ENCODE results near the gene TMEM80. TPM values are rescaled to one million over a fixed set of nuclear protein-coding genes. Genes with fewer than 3 reads are reported as not detected.
A peak's percentile ranks its signal among the peaks of the same experiment; 100 is the strongest.

TMEM80 gene
- total and polyA plus RNA-seq, 2 of the 8 experiments (the other 6 are each of a cell fraction or from before 2014, with no cell fraction given), result 8.0 to 16.3 TPM

- Histone ChIP-seq H2AFZ (ENCODE audit: low read length) (no peak overlapping the region), H3K27me3 (replicated peaks in 1 of 4; ENCODE audit: control insufficient read depth in 3 of 4, extremely low read depth in 1 of 4, insufficient read depth in 3 of 4, low read length in 3 of 4) (no peaks in the 10 kb centered on the region), H2AK5ac (ENCODE audit: low read depth, low read length) (no peak overlapping the region), H3K14ac (ENCODE audit: insufficient read length) (no peak overlapping the region), H3K23ac (ENCODE audit: insufficient read length) (no peak overlapping the region), H3K56ac (replicated peaks; ENCODE audit: insufficient read length, low read depth, low read length) (no peak overlapping the region), H3K4ac (replicated peaks; ENCODE audit: insufficient read length, low read depth, low read length) (no peak overlapping the region), H3K4me2 (ENCODE audit: insufficient read depth in 1 of 2, low read depth in 2 of 2, low read length in 2 of 2) (no peak overlapping the region), H3K23me2 (ENCODE audit: low read depth, low read length) (no peaks in the 10 kb centered on the region), H3K18ac (ENCODE audit: extremely low read depth, low read length) (no peak overlapping the region), H2BK5ac (ENCODE audit: low read depth, low read length) (no peak overlapping the region), H4K91ac (replicated peaks; ENCODE audit: insufficient read length, low read length) (no peak overlapping the region), H2BK12ac (ENCODE audit: low read depth, low read length) (no peak overlapping the region), H3K79me2 (ENCODE audit: control insufficient read depth in 1 of 2, insufficient read depth in 2 of 2, low read length in 2 of 2) (no peaks in the 10 kb centered on the region; a peak in 1 of 4 replicates), H3K79me1 (ENCODE audit: low read depth, low read length) (no peaks in the 10 kb centered on the region; the same call in none of the 2 replicates), H4K5ac (ENCODE audit: insufficient read length, low read depth, low read length) (no peak overlapping the region), H3K27ac (ENCODE audit: low read depth, low read length) (no peak overlapping the region), H3K36me3 (ENCODE audit: control insufficient read depth in 2 of 4, insufficient read depth in 4 of 4, low read length in 3 of 4) (peaks cover 2 to 22% (median 6%) of the 10 kb centered on the region in 4 experiments; a peak in 5 of 8 replicates), H4K8ac (ENCODE audit: extremely low read depth, insufficient read depth, low read length) (no peak overlapping the region), H3K4me1 (replicated peaks in 1 of 4; ENCODE audit: control insufficient read depth in 3 of 4, insufficient read depth in 4 of 4, low read length in 3 of 4) (no peaks in the 10 kb centered on the region), H2BK15ac (ENCODE audit: low read length) (no peak overlapping the region), H2BK120ac (replicated peaks; ENCODE audit: low read depth, low read length) (no peak overlapping the region), H4K20me1 (replicated peaks in 1 of 2; ENCODE audit: control insufficient read depth in 1 of 2, insufficient read depth in 2 of 2, low read length in 2 of 2) (peaks cover 5 to 8% of the 10 kb centered on the region in 2 experiments), H2BK20ac (ENCODE audit: low read length) (no peak overlapping the region), H3K9me3 (ENCODE audit: insufficient read depth in 2 of 2, low read depth in 1 of 2, low read length in 1 of 2) (peaks cover 0 to 4% of the 10 kb centered on the region in 2 experiments; a peak in 1 of 4 replicates), H3K4me3 (ENCODE audit: extremely low read depth in 1 of 4, insufficient read depth in 2 of 4, low read depth in 3 of 4, low read length in 4 of 4) (no peak overlapping the region), H3K9ac (replicated peaks in 1 of 4; ENCODE audit: extremely low read depth in 1 of 4, low read depth in 3 of 4, low read length in 3 of 4) (no peak overlapping the region)
- FAIRE-seq (peak; percentile 62), DNase-seq (ENCODE audit: low read depth in 1 of 2, low spot score in 2 of 2) (peak in 1 of 2 experiments; percentile 83)
- POLR2A ChIA-PET (ENCODE audit: partially characterized antibody), result interaction anchor here (1.5 kb wide), 1 partner anchor 103 kb away, joined by 3 read pairs; no protein-coding TSS in a partner anchor
- CTCF ChIA-PET (ENCODE audit: partially characterized antibody), result interaction anchor here (0.6 to 4.1 kb wide), 20 partner anchors 10 to 112 kb away, joined by 3 to 24 read pairs (median 3); partner anchors contain the start of gene SCT
- WGBS, 2 experiments (ENCODE audit: extremely low coverage in 1 of 2, insufficient coverage in 1 of 2, insufficient read length in 1 of 2, insufficient replicate concordance in 2 of 2, low coverage in 1 of 2, low lambda C conversion rate in 2 of 2, missing lambda C conversion rate in 1 of 2), result 85% methylated on average over 15 of the region's 15 CpGs; no CpG with 5 or more reads in 1 of the 2 experiments
- TF ChIP-seq CTCF (IDR thresholded peaks at IDR 0.05; ENCODE audit: control extremely low read depth in 1 of 3, insufficient read depth in 1 of 3, low read depth in 1 of 3, low read length in 3 of 3), result peak; percentile 93 to 96 (median 94)
- TF ChIP-seq YY1 (IDR thresholded peaks at IDR 0.05; ENCODE audit: low read depth, low read length), result 0 out of 2 replicates have a peak, but pooled peaks have one; percentile 20
- TF ChIP-seq SP4 (IDR thresholded peaks at IDR 0.05; ENCODE audit: low read length), result no peak
- no peak for TF ChIP-seq TEAD4 (IDR thresholded peaks at IDR 0.05; ENCODE audit: low read depth, low read length)
- TF ChIP-seq EZH2 (IDR thresholded peaks at IDR 0.05; ENCODE audit: low read depth, low read length, severe bottlenecking), result no peak
- TF ChIP-seq HDAC2 (IDR thresholded peaks at IDR 0.05; ENCODE audit: borderline replicate concordance in 1 of 2, low read depth in 2 of 2, low read length in 2 of 2), result no peak
- TF ChIP-seq EP300 (IDR thresholded peaks at IDR 0.05; ENCODE audit: borderline replicate concordance in 1 of 2, low read depth in 2 of 2, low read length in 2 of 2), result no peak
- TF ChIP-seq MAFK (IDR thresholded peaks at IDR 0.05; ENCODE audit: low read depth, low read length), result no peak
- no peak for TF ChIP-seq CREB1 (IDR thresholded peaks at IDR 0.05)
- peak; percentile 72; the same call in 1 of the 2 replicates for TF ChIP-seq GABPA (IDR thresholded peaks at IDR 0.05; ENCODE audit: borderline replicate concordance, insufficient read depth, low read length)
Measured at GRCh38 chr11:662689-663274, 32.8 kb upstream of the TMEM80 start.
